GM21737 (cell line): ENCODE measurements around the gene SLC25A41.

Experiments used
- ATAC-seq: cut with Tn5 transposase; IDR thresholded peaks from one replicate; pipeline ENCODE4 v1.9.1; 2021; ENCODE audit warnings: mild to moderate bottlenecking, moderate library complexity; ENCODE audit not compliant: unreplicated experiment

SLC25A41 gene

GRCh38 chr19:6460099-6460884, 26.7 kb upstream of the SLC25A41 start:
- ATAC-seq, result peak; percentile 68

- ATAC-seq, result peak; percentile 27
These were observed 25.9 kb upstream of the SLC25A41 start, which contains the start of gene SLC25A23 for GRCh38 chr19:6459262-6460098. TSS of gene SLC25A23 (minus strand) at chr19:6459792. CDS start at chr19:6459628, 164 bp downstream.

- no peak for ATAC-seq
These were observed 25.2 kb upstream of the SLC25A41 start for GRCh38 chr19:6458695-6459261.

GRCh38 chr19:6457958-6458694, 24.6 kb upstream of the SLC25A41 start:
- no peak for ATAC-seq

GRCh38 chr19:6455924-6456323, 22.4 kb upstream of the SLC25A41 start:
- ATAC-seq, result no peak

- no peak for ATAC-seq
These were observed 20.5 kb upstream of the SLC25A41 start for GRCh38 chr19:6453951-6454565.

- no peak for ATAC-seq
These were observed 19.3 kb upstream of the SLC25A41 start for GRCh38 chr19:6452899-6453298.

- no peak for ATAC-seq
These were observed 18.7 kb upstream of the SLC25A41 start for GRCh38 chr19:6452223-6452614.

- no peak for ATAC-seq
These were observed 18.1 kb upstream of the SLC25A41 start for GRCh38 chr19:6451583-6452222.

- ATAC-seq, result no peak
These were observed 16.6 kb upstream of the SLC25A41 start for GRCh38 chr19:6450166-6450565.

- ATAC-seq, result no peak
These were observed 14.5 kb upstream of the SLC25A41 start for GRCh38 chr19:6448045-6448444.

GRCh38 chr19:6446452-6446851, 12.9 kb upstream of the SLC25A41 start:
- no peak for ATAC-seq

GRCh38 chr19:6443986-6444385, 10.4 kb upstream of the SLC25A41 start:
- ATAC-seq, result no peak

- no peak for ATAC-seq
These were observed 8.6 kb upstream of the SLC25A41 start for GRCh38 chr19:6442087-6442688.

- no peak for ATAC-seq
These were observed 7.3 kb upstream of the SLC25A41 start for GRCh38 chr19:6440905-6441304.

GRCh38 chr19:6439743-6440142, 6.2 kb upstream of the SLC25A41 start:
- no peak for ATAC-seq

GRCh38 chr19:6433165-6433564, 398 bp downstream of the SLC25A41 start:
- no peak for ATAC-seq

GRCh38 chr19:6431891-6432290, 1.7 kb downstream of the SLC25A41 start:
- no peak for ATAC-seq

GRCh38 chr19:6429419-6430221, 3.9 kb downstream of the SLC25A41 start:
- ATAC-seq, result no peak
